HEK293T (cell line): ENCODE results near the gene SAV1.
"Not testable (repeated sequence)": the region's sequence is repeated elsewhere in the genome, so short reads cannot be mapped to it uniquely, and the experiment has no call there.

Experiments
- CTCF ChIA-PET: fragments of 350-600 bp; formaldehyde crosslinking; extraction: SDS; loops from one replicate; lab custom pipeline; 2021; ENCODE audit warnings: antibody characterized with exemption, inconsistent platforms; lab: Yijun Ruan, JAX
- POLR2A ChIA-PET: fragments of 350-600 bp; formaldehyde crosslinking; extraction: SDS; loops from one replicate; lab custom pipeline; 2020; ENCODE audit warnings: antibody characterized with exemption, inconsistent platforms; lab: Yijun Ruan, JAX
- DNase-seq: peaks from one replicate; pipeline ENCODE4 v3.0.0; 2012; ENCODE audit warnings: mixed read lengths; ENCODE audit errors: extremely low spot score
- ARNT ChIP-seq: fragments of 450-650 bp; IDR thresholded peaks from 2 replicates; pipeline ENCODE4 v1.6.1; 2017; ENCODE audit warnings: mild to moderate bottlenecking
- BHLHE40 ChIP-seq: fragments of 450-650 bp; IDR thresholded peaks from 2 replicates; pipeline ENCODE4 v1.6.1; 2016; ENCODE audit warnings: mild to moderate bottlenecking, moderate library complexity, borderline replicate concordance
- CTBP1 ChIP-seq: fragments of 450-650 bp; IDR thresholded peaks from 2 replicates; pipeline ENCODE4 v1.6.1; 2016; ENCODE audit warnings: borderline replicate concordance
- ELF4 ChIP-seq: fragments of 450-650 bp; IDR thresholded peaks from 2 replicates; pipeline ENCODE4 v1.6.1; 2017; ENCODE audit warnings: antibody characterized with exemption
- FOXA1 ChIP-seq: fragments of 450-650 bp; IDR thresholded peaks from 2 replicates; pipeline ENCODE4 v1.6.1; 2016; ENCODE audit warnings: mild to moderate bottlenecking
- FOXK2 ChIP-seq: fragments of 450-650 bp; IDR thresholded peaks from 2 replicates; pipeline ENCODE4 v1.6.1; 2016; ENCODE audit warnings: mild to moderate bottlenecking
- FOXM1 ChIP-seq: fragments of 450-650 bp; IDR thresholded peaks from 2 replicates; pipeline ENCODE4 v1.6.1; 2017; ENCODE audit warnings: mild to moderate bottlenecking, borderline replicate concordance
- HDGF ChIP-seq: fragments of 450-650 bp; IDR thresholded peaks from 2 replicates; pipeline ENCODE4 v1.6.1; 2017; ENCODE audit warnings: antibody characterized with exemption, borderline replicate concordance
- L3MBTL2 ChIP-seq: fragments of 450-650 bp; conservative IDR thresholded peaks from 2 replicates; pipeline ENCODE4 v1.6.1; 2016; ENCODE audit warnings: mild to moderate bottlenecking
- LEF1 ChIP-seq: fragments of 450-650 bp; IDR thresholded peaks from 2 replicates; pipeline ENCODE4 v1.6.1; 2017; ENCODE audit warnings: mild to moderate bottlenecking, borderline replicate concordance
- NFRKB ChIP-seq: fragments of 450-650 bp; IDR thresholded peaks from 2 replicates; pipeline ENCODE4 v1.6.1; 2016; ENCODE audit warnings: mild to moderate bottlenecking, moderate library complexity
- PKNOX1 ChIP-seq: fragments of 450-650 bp; IDR thresholded peaks from 2 replicates; pipeline ENCODE4 v1.6.1; 2016
- SP1 ChIP-seq: fragments of 450-650 bp; IDR thresholded peaks from 2 replicates; pipeline ENCODE4 v1.6.1; 2017
- SUZ12 ChIP-seq: fragments of 450-650 bp; IDR thresholded peaks from 2 replicates; pipeline ENCODE4 v1.6.1; 2016; ENCODE audit warnings: mild to moderate bottlenecking
- TARDBP ChIP-seq: fragments of 450-650 bp; IDR thresholded peaks from 2 replicates; pipeline ENCODE4 v1.6.1; 2016
- ZNF384 ChIP-seq: fragments of 450-650 bp; IDR thresholded peaks from 2 replicates; pipeline ENCODE4 v1.6.1; 2016

Gene SAV1

GRCh38 chr14:50704454-50705010 lies 36.4 kb upstream of the SAV1 start:
- DNase-seq = no peak
- TF ChIP-seq TARDBP = no peak
- POLR2A ChIA-PET = no interaction called here
- CTCF ChIA-PET = no interaction called here

GRCh38 chr14:50697659-50698290 lies 29.7 kb upstream of the SAV1 start:
- ChIA-PET POLR2A (no interaction called here), CTCF (no interaction called here)

GRCh38 chr14:50694260-50694659 lies 26.2 kb upstream of the SAV1 start:
- DNase-seq, POLR2A ChIA-PET, CTCF ChIA-PET: not testable (repeated sequence)

More at GRCh38 chr14:50697659-50698290, 29.7 kb upstream of the SAV1 start:
- no peak for TF ChIP-seq SUZ12
- TF ChIP-seq ZNF384 = no peak
- TF ChIP-seq FOXK2 = no peak
- no peak for TF ChIP-seq BHLHE40
- no peak for TF ChIP-seq NFRKB
- TF ChIP-seq SP1 = no peak
- TF ChIP-seq FOXM1 = no peak
- no peak for TF ChIP-seq PKNOX1
- no peak for TF ChIP-seq ELF4
- no peak for TF ChIP-seq HDGF
- no peak for TF ChIP-seq L3MBTL2
- no peak for TF ChIP-seq TARDBP
- no peak for TF ChIP-seq CTBP1
- no peak for TF ChIP-seq ARNT
- TF ChIP-seq FOXA1 = no peak
- no peak for TF ChIP-seq LEF1
- DNase-seq = no peak

DNA sequence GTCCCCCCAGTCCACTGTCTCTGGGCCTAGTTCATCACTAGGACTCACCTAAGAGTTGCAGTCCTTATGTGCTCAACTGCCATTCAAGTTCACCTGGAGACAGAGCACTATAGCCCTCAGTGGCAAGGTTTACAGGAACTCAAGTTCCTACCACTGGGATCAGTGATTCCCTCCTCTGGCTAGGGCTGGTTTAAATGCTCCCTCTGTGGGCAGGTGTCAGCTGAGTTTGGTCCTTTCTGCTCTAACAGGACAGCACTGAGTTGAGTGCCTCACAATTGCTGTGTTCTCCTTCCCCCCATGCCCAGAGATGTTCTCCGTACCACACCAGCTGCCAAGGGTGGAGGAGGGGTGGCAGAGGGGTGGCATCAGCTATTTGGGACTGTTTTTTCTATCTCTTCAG lies 20.8 kb upstream of the SAV1 start:
- ChIA-PET CTCF (no interaction called here), POLR2A (interaction anchor here (1.4 kb wide), 1 partner anchor 21 kb away, joined by 3 read pairs; the partner anchor contains the start of gene SAV1)
- TF ChIP-seq L3MBTL2 = no peak
- no peak for TF ChIP-seq ZNF384
- TF ChIP-seq ELF4 = no peak
- no peak for TF ChIP-seq HDGF
- TF ChIP-seq FOXK2 = no peak
- no peak for TF ChIP-seq LEF1
- no peak for TF ChIP-seq NFRKB
- no peak for TF ChIP-seq FOXM1
- no peak for TF ChIP-seq SUZ12
- TF ChIP-seq ARNT = no peak
- no peak for TF ChIP-seq TARDBP
- TF ChIP-seq SP1 = no peak
- no peak for TF ChIP-seq PKNOX1
- TF ChIP-seq CTBP1 = no peak
- TF ChIP-seq BHLHE40 = no peak
- TF ChIP-seq FOXA1 = no peak
- no peak for DNase-seq

DNA sequence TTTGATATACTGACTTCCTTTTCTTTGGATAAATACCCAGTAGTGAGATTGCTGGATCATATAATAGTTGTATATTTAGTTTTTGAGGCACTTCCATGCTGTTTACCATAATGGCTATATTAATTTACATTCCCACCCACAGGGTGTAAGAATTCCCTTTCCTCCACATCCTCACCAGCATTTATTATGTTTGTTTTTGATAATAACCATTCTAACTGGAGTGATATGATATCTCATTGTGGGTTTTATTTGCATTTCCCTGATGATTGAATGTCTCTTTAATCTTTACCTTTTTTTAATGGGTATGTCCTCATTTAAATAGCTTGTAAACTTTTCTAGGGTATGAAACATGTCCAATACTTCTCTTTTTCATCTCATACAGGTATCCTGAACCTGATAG lies 11.6 kb upstream of the SAV1 start:
- TF ChIP-seq PKNOX1 (no peak), SUZ12 (no peak), ELF4 (no peak), FOXM1 (no peak), SP1 (no peak), ZNF384 (no peak), FOXK2 (no peak), LEF1 (no peak), CTBP1 (no peak), L3MBTL2 (no peak), TARDBP (no peak)
- DNase-seq = no peak
- POLR2A ChIA-PET = no interaction called here
- CTCF ChIA-PET = no interaction called here

GRCh38 chr14:50678163-50678562 lies 10.1 kb upstream of the SAV1 start:
- CTCF ChIA-PET = no interaction called here
- TF ChIP-seq L3MBTL2 (no peak), ELF4 (no peak), PKNOX1 (no peak), CTBP1 (no peak)
- POLR2A ChIA-PET = interaction anchor here (1.3 to 1.4 kb wide), 2 partner anchors 10 to 12 kb away, joined by 4 to 11 read pairs; partner anchors contain the start of gene SAV1
- no peak for DNase-seq
